ENCODE results near the gene FUCA1.

DNA sequence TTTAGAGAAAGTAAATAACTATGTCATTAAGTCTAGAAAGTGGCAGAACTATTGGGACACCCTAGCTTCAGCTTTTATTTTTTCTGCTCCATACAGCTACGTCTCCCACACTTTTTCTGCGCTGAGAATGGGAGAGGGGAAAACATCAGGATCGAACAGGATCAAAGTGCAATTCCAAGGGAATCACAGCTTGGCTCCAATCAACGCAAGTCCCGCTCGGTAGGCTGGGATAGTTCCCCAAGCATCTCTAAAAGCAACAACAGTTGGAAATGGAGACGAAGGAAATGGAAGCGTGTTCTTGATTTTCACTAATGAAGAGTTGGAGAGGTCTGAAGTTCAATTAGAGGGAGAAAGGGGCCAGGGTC lies 43.4 kb downstream of the FUCA1 start:
- TF ChIP-seq, protein P1, sequence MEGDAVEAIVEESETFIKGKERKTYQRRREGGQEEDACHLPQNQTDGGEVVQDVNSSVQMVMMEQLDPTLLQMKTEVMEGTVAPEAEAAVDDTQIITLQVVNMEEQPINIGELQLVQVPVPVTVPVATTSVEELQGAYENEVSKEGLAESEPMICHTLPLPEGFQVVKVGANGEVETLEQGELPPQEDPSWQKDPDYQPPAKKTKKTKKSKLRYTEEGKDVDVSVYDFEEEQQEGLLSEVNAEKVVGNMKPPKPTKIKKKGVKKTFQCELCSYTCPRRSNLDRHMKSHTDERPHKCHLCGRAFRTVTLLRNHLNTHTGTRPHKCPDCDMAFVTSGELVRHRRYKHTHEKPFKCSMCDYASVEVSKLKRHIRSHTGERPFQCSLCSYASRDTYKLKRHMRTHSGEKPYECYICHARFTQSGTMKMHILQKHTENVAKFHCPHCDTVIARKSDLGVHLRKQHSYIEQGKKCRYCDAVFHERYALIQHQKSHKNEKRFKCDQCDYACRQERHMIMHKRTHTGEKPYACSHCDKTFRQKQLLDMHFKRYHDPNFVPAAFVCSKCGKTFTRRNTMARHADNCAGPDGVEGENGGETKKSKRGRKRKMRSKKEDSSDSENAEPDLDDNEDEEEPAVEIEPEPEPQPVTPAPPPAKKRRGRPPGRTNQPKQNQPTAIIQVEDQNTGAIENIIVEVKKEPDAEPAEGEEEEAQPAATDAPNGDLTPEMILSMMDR (IDR thresholded peaks at IDR 0.05; ENCODE audit: low read depth, low read length, poor library complexity, severe bottlenecking), result no peak
- no peak for TF ChIP-seq EZH2phosphoT487 (IDR thresholded peaks at IDR 0.05; ENCODE audit: borderline replicate concordance, low read length)
